Measurements from ENCODE around the gene PTGER1. TPM values are rescaled to one million over a fixed set of nuclear protein-coding genes. Genes with fewer than 3 reads are reported as not detected.

Gene PTGER1
- total and polyA plus RNA-seq, 2 donors (not counting 1 experiment from before 2014, with no cell fraction given) = 0.27 TPM; not detected in 1

GRCh38 chr19:14470031-14470876, 4.9 kb downstream of the PTGER1 start:
- Histone ChIP-seq H3K27me3 (replicated peaks in 1 of 4; ENCODE audit: control extremely low read depth in 1 of 4, control insufficient read depth in 3 of 4, insufficient read depth in 4 of 4, low read length in 3 of 4) (peaks cover 0 to 21% (median 11%) of the 10 kb centered on the region in 4 experiments), H3K4me2 (replicated peaks; ENCODE audit: low read depth, low read length, poor library complexity, severe bottlenecking) (no peak overlapping the region), H3K9me3 (ENCODE audit: control extremely low read depth in 1 of 3, control insufficient read depth in 2 of 3, insufficient read depth in 1 of 3, low read length in 2 of 3) (peaks cover 0 to 6% (median 0%) of the 10 kb centered on the region in 3 donors), H3K4me1 (ENCODE audit: control insufficient read depth in 2 of 2, insufficient read depth in 2 of 2, low read length in 2 of 2) (peaks cover 20 to 26% of the 10 kb centered on the region in 2 donors), H3K36me3 (replicated peaks in 1 of 2; ENCODE audit: control extremely low read depth in 1 of 2, control insufficient read depth in 1 of 2, extremely low read depth in 1 of 2, insufficient read depth in 2 of 2, low read length in 1 of 2) (peaks cover 0 to 40% of the 10 kb centered on the region in 2 experiments), H3K4me3 (ENCODE audit: control extremely low read depth in 1 of 5, extremely low read depth in 1 of 5, insufficient read depth in 1 of 5, low read depth in 2 of 5, low read length in 4 of 5) (no peak overlapping the region), H4K20me1 (ENCODE audit: control insufficient read depth, insufficient read depth, low read length, poor library complexity, severe bottlenecking) (peaks cover 8% of the 10 kb centered on the region), H2AFZ (ENCODE audit: insufficient read depth, low read depth, low read length, poor library complexity, severe bottlenecking) (no peak overlapping the region), H3K79me2 (ENCODE audit: control insufficient read depth, insufficient read depth, low read length) (no peaks in the 10 kb centered on the region), H3K27ac (ENCODE audit: low read length in 2 of 2) (no peak overlapping the region), H3K9ac (ENCODE audit: low read length) (no peak overlapping the region)
- Mint-ChIP-seq H3K4me3 (no peak overlapping the region), H3K27me3 (peaks cover 15% of the 10 kb centered on the region), H3K4me1 (peaks cover 19% of the 10 kb centered on the region), H3K27ac (no peak overlapping the region), H3K9me3 (ENCODE audit: insufficient read depth) (no peaks in the 10 kb centered on the region)
- DNase-seq (no peak), ATAC-seq (ENCODE audit: low read depth) (no peak)
- CTCF ChIA-PET = interaction anchor here (0.6 to 1.1 kb wide), 2 partner anchors 123 to 293 kb away, joined by 3 read pairs; no protein-coding TSS in a partner anchor
- TF ChIP-seq, protein P1, sequence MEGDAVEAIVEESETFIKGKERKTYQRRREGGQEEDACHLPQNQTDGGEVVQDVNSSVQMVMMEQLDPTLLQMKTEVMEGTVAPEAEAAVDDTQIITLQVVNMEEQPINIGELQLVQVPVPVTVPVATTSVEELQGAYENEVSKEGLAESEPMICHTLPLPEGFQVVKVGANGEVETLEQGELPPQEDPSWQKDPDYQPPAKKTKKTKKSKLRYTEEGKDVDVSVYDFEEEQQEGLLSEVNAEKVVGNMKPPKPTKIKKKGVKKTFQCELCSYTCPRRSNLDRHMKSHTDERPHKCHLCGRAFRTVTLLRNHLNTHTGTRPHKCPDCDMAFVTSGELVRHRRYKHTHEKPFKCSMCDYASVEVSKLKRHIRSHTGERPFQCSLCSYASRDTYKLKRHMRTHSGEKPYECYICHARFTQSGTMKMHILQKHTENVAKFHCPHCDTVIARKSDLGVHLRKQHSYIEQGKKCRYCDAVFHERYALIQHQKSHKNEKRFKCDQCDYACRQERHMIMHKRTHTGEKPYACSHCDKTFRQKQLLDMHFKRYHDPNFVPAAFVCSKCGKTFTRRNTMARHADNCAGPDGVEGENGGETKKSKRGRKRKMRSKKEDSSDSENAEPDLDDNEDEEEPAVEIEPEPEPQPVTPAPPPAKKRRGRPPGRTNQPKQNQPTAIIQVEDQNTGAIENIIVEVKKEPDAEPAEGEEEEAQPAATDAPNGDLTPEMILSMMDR (IDR thresholded peaks at IDR 0.05) = no peak
- TF ChIP-seq EZH2 (IDR thresholded peaks at IDR 0.05; ENCODE audit: borderline replicate concordance, insufficient read depth, low read depth, low read length, poor library complexity, severe bottlenecking) = no peak
- WGBS (ENCODE audit: insufficient coverage) = 94% methylated on average over 21 of the region's 32 CpGs
- POLR2A ChIA-PET = no interaction called here
- intact Hi-C loops (cut with micrococcal nuclease) = no loop called here

DNA sequence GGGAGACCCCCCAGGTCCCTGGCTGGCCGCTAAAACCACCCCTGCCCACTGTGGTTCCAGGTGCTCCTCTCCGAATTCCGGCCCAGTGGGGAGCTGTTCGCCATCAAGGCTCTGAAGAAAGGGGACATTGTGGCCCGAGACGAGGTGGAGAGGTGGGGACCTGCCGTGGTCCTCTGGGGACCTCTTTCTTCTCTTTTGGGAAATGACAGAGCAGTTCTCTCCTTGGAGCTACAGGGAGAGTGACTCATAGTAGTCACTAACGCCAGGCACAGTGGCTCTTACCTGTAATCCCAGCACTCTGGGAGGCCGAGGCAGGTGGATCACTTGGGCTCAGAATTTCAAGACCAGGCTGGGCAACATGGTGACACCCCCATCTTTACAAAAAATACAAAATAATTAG, 7.3 kb downstream of the PTGER1 start:
- ATAC-seq (ENCODE audit: low read depth) (no peak), DNase-seq (no peak)
- peaks cover 0 to 6% (median 3%) of the 10 kb centered on the region in 4 experiments for H3K27me3 ChIP-seq (replicated peaks in 1 of 4; ENCODE audit: control extremely low read depth in 1 of 4, control insufficient read depth in 3 of 4, insufficient read depth in 4 of 4, low read length in 3 of 4)
- peak overlapping the region; percentile 37 for H3K27ac Mint-ChIP-seq
- WGBS (ENCODE audit: insufficient coverage) = 80% methylated on average over 9 of the region's 9 CpGs
- H3K4me3 ChIP-seq (ENCODE audit: control extremely low read depth in 1 of 5, extremely low read depth in 1 of 5, insufficient read depth in 1 of 5, low read depth in 2 of 5, low read length in 4 of 5) = no peak overlapping the region
- ChIA-PET POLR2A (no interaction called here), CTCF (interaction anchor here (0.7 to 1.8 kb wide), 6 partner anchors 9 to 120 kb away, joined by 3 to 6 read pairs (median 4); no protein-coding TSS in a partner anchor)
- TF ChIP-seq, protein P1 (IDR thresholded peaks at IDR 0.05) = no peak
- no peak for TF ChIP-seq EZH2 (IDR thresholded peaks at IDR 0.05; ENCODE audit: borderline replicate concordance, insufficient read depth, low read depth, low read length, poor library complexity, severe bottlenecking)
- H3K27me3 Mint-ChIP-seq = peaks cover 3% of the 10 kb centered on the region
- H4K20me1 ChIP-seq (ENCODE audit: control insufficient read depth, insufficient read depth, low read length, poor library complexity, severe bottlenecking) = peaks cover 8% of the 10 kb centered on the region
- peaks cover 0 to 4% (median 0%) of the 10 kb centered on the region in 3 donors for H3K9me3 ChIP-seq (ENCODE audit: control extremely low read depth in 1 of 3, control insufficient read depth in 2 of 3, insufficient read depth in 1 of 3, low read length in 2 of 3)
- H3K36me3 ChIP-seq (replicated peaks in 1 of 2; ENCODE audit: control extremely low read depth in 1 of 2, control insufficient read depth in 1 of 2, extremely low read depth in 1 of 2, insufficient read depth in 2 of 2, low read length in 1 of 2) = peaks cover 2 to 59% of the 10 kb centered on the region in 2 experiments
- no peak overlapping the region for H2AFZ ChIP-seq (ENCODE audit: insufficient read depth, low read depth, low read length, poor library complexity, severe bottlenecking)
- peaks cover 10 to 11% of the 10 kb centered on the region in 2 donors for H3K4me1 ChIP-seq (ENCODE audit: control insufficient read depth in 2 of 2, insufficient read depth in 2 of 2, low read length in 2 of 2)
- no peak overlapping the region for H3K27ac ChIP-seq (ENCODE audit: low read length in 2 of 2)
- H3K9me3 Mint-ChIP-seq (ENCODE audit: insufficient read depth) = no peaks in the 10 kb centered on the region
- H3K4me3 Mint-ChIP-seq = no peak overlapping the region
- intact Hi-C loops (cut with micrococcal nuclease) = no loop called here
- no peaks in the 10 kb centered on the region for H3K79me2 ChIP-seq (ENCODE audit: control insufficient read depth, insufficient read depth, low read length)
- H3K4me1 Mint-ChIP-seq = peaks cover 8% of the 10 kb centered on the region
- no peak overlapping the region for H3K4me2 ChIP-seq (replicated peaks; ENCODE audit: low read depth, low read length, poor library complexity, severe bottlenecking)
- H3K9ac ChIP-seq (ENCODE audit: low read length) = no peak overlapping the region
